ENCODE measurements around the gene MXRA5.

DNA sequence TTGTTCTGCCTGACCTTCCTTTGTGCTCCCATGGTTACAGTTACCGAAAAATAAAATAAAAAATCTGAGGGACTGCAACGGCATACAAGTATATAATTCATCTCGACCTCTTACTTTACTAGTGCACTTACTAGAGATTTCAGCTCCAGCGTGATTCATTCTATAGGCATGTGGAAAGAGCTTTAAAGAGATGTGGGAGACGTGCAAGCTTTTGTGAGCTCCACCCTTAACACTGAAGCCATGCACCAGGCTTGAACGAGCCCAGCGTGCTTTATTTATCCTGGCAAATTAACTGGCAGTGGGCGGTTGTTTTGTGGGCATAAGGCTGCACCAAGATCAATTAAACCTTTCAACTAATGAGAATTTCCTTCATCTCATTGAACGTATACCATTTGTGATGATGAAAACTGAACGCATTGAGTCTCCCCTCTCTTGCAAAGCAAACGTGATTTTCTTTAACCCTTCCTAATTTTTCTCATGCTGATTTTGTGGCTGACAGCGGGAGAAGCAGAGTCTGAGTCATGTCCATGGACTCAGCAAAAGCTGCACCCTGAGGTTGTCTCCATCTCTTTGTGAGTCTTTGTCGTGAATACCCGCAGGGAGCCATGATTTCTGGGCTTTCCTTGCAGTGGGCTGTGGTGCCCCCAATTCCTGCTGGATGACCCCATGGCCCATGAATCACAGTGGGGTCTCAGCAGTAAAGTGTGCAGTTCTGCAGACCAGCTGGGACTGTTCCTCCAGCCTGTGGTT is 60.1 kb downstream of the MXRA5 start:
- TF ChIP-seq, protein P1, sequence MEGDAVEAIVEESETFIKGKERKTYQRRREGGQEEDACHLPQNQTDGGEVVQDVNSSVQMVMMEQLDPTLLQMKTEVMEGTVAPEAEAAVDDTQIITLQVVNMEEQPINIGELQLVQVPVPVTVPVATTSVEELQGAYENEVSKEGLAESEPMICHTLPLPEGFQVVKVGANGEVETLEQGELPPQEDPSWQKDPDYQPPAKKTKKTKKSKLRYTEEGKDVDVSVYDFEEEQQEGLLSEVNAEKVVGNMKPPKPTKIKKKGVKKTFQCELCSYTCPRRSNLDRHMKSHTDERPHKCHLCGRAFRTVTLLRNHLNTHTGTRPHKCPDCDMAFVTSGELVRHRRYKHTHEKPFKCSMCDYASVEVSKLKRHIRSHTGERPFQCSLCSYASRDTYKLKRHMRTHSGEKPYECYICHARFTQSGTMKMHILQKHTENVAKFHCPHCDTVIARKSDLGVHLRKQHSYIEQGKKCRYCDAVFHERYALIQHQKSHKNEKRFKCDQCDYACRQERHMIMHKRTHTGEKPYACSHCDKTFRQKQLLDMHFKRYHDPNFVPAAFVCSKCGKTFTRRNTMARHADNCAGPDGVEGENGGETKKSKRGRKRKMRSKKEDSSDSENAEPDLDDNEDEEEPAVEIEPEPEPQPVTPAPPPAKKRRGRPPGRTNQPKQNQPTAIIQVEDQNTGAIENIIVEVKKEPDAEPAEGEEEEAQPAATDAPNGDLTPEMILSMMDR (IDR thresholded peaks at IDR 0.05), result no peak
- TF ChIP-seq POLR2A (IDR thresholded peaks at IDR 0.05), result no peak
